ENCODE results near the gene UBQLN4.
A peak's percentile ranks its signal among the peaks of the same experiment; 100 is the strongest.

The UBQLN4 gene

DNA sequence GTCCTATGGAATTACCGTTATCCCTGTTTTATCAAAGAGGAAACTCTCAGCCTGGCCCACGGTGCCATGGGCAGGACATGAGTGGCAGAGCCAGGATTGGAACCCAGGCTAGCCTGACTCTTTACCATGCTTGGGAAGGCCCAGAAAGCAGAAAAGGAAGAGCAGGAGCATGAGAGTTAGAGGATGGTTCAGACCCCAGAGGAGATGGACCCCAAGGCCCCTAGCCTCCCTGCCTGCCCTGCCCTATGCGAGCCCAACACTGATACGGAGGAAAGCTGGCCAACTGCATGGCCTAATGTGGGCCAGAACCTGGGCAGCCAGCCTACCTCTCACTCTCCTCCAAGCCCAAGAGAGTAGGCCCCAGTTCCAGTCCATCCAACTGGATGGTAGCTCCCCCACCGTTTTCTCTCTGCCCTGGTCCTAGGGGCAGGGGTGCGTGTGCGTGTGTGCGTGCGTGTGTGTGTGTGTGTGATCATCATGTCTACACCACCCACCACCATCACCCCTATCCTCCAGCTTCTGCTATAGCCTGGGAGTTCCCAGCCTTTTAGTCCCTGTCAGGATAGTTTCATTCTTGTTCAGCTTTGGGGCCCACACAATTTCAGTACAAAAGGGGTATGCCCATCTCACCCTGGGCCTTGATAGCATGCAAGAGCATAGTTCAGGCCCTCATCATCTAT is 44.0 kb upstream of the UBQLN4 start:
- no peak overlapping the region for H2AFZ ChIP-seq (ENCODE audit: low read depth, low read length)
- no peaks in the 10 kb centered on the region for H3K79me2 ChIP-seq (ENCODE audit: insufficient read depth, low read length)
- no peaks in the 10 kb centered on the region for H3K36me3 ChIP-seq (ENCODE audit: insufficient read depth, low read length)
- peaks cover 13% of the 10 kb centered on the region; the same call in 1 of the 2 replicates for H4K20me1 ChIP-seq (ENCODE audit: insufficient read depth, low read length)
- TF ChIP-seq EZH2 (IDR thresholded peaks at IDR 0.05; ENCODE audit: borderline replicate concordance, low read depth, low read length, severe bottlenecking): no peak
- TF ChIP-seq, protein P1, sequence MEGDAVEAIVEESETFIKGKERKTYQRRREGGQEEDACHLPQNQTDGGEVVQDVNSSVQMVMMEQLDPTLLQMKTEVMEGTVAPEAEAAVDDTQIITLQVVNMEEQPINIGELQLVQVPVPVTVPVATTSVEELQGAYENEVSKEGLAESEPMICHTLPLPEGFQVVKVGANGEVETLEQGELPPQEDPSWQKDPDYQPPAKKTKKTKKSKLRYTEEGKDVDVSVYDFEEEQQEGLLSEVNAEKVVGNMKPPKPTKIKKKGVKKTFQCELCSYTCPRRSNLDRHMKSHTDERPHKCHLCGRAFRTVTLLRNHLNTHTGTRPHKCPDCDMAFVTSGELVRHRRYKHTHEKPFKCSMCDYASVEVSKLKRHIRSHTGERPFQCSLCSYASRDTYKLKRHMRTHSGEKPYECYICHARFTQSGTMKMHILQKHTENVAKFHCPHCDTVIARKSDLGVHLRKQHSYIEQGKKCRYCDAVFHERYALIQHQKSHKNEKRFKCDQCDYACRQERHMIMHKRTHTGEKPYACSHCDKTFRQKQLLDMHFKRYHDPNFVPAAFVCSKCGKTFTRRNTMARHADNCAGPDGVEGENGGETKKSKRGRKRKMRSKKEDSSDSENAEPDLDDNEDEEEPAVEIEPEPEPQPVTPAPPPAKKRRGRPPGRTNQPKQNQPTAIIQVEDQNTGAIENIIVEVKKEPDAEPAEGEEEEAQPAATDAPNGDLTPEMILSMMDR (IDR thresholded peaks at IDR 0.05; ENCODE audit: borderline replicate concordance, extremely low read depth, low read length, poor library complexity, severe bottlenecking): no peak
- H3K27me3 ChIP-seq (ENCODE audit: insufficient read depth, low read length, poor library complexity): peaks cover 6% of the 10 kb centered on the region
- no peaks in the 10 kb centered on the region for H3K9me3 ChIP-seq (ENCODE audit: insufficient read depth, low read length, severe bottlenecking)
- H3K27ac ChIP-seq (ENCODE audit: low read length): no peak overlapping the region
- H3K4me1 ChIP-seq (ENCODE audit: insufficient read depth, low read length): no peaks in the 10 kb centered on the region
- H3K4me2 ChIP-seq (ENCODE audit: insufficient read depth, low read length): no peak overlapping the region
- ATAC-seq (ENCODE audit: insufficient read depth, low read depth) (no peak), DNase-seq (no peak)
- H3K9ac ChIP-seq (ENCODE audit: low read depth, low read length): no peak overlapping the region
- no peak overlapping the region for H3K4me3 ChIP-seq (ENCODE audit: low read depth in 1 of 2, low read length in 2 of 2)

DNA sequence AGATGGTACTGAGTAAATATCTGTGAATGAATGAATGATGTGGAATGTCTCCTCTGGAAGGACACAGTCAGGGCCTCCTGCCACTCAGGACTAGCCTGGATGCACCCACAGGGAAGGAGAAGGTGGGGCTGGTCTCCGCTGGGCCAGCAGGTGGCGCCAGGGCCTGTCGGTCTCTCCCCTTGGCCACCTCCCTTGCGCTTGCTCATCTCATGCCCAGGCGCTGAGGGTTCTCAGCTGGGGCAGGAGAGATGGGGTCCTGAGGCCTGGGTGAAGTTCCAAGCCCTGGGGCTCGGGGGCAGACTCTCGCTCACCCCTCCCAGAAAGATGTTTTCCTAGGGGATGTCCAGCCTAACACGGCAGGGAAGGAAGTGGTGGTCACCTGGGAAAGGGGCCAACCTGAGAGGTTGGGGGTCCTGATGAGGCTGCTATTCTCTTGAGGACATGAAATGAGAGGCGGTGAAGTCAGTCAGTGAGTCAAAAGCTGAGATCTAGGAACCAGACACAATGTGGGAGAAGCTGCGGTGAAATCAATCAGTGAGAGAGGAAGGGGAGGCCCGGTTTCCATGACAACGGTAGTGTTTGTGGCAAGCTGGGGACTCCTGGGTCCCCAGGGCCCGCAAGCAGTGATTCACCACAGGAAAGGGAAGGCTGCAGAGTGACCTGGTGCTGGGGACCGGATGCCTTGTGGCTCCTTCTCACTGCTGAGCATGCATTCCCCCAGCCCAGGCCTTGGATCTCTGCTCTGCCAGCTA is 43.2 kb upstream of the UBQLN4 start:
- no peak overlapping the region for H3K9ac ChIP-seq (ENCODE audit: low read depth, low read length)
- H3K79me2 ChIP-seq (ENCODE audit: insufficient read depth, low read length): no peaks in the 10 kb centered on the region
- no peak overlapping the region for H3K4me2 ChIP-seq (ENCODE audit: insufficient read depth, low read length)
- H3K27ac ChIP-seq (ENCODE audit: low read length): no peak overlapping the region
- no peak overlapping the region for H3K4me3 ChIP-seq (ENCODE audit: low read depth in 1 of 2, low read length in 2 of 2)
- no peaks in the 10 kb centered on the region for H3K9me3 ChIP-seq (ENCODE audit: insufficient read depth, low read length, severe bottlenecking)
- H3K36me3 ChIP-seq (ENCODE audit: insufficient read depth, low read length): no peaks in the 10 kb centered on the region
- peak; percentile 99 for ATAC-seq (ENCODE audit: insufficient read depth, low read depth)
- H3K4me1 ChIP-seq (ENCODE audit: insufficient read depth, low read length): no peaks in the 10 kb centered on the region
- DNase-seq: peak; percentile 79
- H4K20me1 ChIP-seq (ENCODE audit: insufficient read depth, low read length): peaks cover 13% of the 10 kb centered on the region; the same call in 1 of the 2 replicates
- no peak overlapping the region for H2AFZ ChIP-seq (ENCODE audit: low read depth, low read length)
- peaks cover 3% of the 10 kb centered on the region for H3K27me3 ChIP-seq (ENCODE audit: insufficient read depth, low read length, poor library complexity)
- TF ChIP-seq, protein P1 (IDR thresholded peaks at IDR 0.05; ENCODE audit: borderline replicate concordance, extremely low read depth, low read length, poor library complexity, severe bottlenecking): peak; percentile 97
- TF ChIP-seq EZH2 (IDR thresholded peaks at IDR 0.05; ENCODE audit: borderline replicate concordance, low read depth, low read length, severe bottlenecking): no peak

DNA sequence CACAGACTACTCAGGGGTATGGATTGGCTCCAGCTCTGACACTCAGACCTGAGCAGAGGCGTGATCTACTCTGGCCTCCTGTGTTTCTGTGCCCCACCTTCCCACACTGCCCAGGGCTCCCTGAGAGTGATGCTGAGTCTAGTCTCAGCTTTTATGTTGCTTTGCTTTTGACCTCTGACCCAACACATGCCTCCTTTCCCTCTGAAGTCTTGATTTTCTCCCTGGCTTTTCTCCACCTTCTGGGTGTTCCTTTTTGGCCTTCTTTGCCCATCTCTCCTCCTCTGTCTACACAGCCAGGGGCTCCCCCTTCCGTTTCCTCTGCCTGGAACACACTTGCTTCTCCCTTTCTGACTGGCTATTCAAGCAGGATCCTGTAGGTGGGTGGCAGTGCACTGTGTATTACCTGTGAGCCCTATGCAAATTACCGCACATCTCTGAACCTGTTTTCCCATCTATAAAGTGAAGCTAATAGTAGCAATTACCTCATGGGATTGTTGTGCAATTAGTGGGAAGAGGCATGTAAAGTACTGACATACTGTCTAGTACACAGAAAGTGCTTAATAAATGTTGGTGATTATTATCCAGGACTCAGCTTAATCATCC is 42.4 kb upstream of the UBQLN4 start:
- no peak overlapping the region for H2AFZ ChIP-seq (ENCODE audit: low read depth, low read length)
- H3K27ac ChIP-seq (ENCODE audit: low read length): no peak overlapping the region
- H3K79me2 ChIP-seq (ENCODE audit: insufficient read depth, low read length): no peaks in the 10 kb centered on the region
- no peak overlapping the region for H3K4me2 ChIP-seq (ENCODE audit: insufficient read depth, low read length)
- H3K4me3 ChIP-seq (ENCODE audit: low read depth in 1 of 2, low read length in 2 of 2): no peak overlapping the region
- H3K9me3 ChIP-seq (ENCODE audit: insufficient read depth, low read length, severe bottlenecking): no peaks in the 10 kb centered on the region
- no peaks in the 10 kb centered on the region for H3K4me1 ChIP-seq (ENCODE audit: insufficient read depth, low read length)
- ATAC-seq (ENCODE audit: insufficient read depth, low read depth) (no peak), DNase-seq (no peak)
- H3K9ac ChIP-seq (ENCODE audit: low read depth, low read length): no peak overlapping the region
- H4K20me1 ChIP-seq (ENCODE audit: insufficient read depth, low read length): peaks cover 11% of the 10 kb centered on the region; the same call in 1 of the 2 replicates
- peaks cover 3% of the 10 kb centered on the region for H3K27me3 ChIP-seq (ENCODE audit: insufficient read depth, low read length, poor library complexity)
- H3K36me3 ChIP-seq (ENCODE audit: insufficient read depth, low read length): no peaks in the 10 kb centered on the region
- TF ChIP-seq, protein P1 (IDR thresholded peaks at IDR 0.05; ENCODE audit: borderline replicate concordance, extremely low read depth, low read length, poor library complexity, severe bottlenecking): no peak
- TF ChIP-seq EZH2 (IDR thresholded peaks at IDR 0.05; ENCODE audit: borderline replicate concordance, low read depth, low read length, severe bottlenecking): no peak

All from DND-41 (cell line).